Adipocyte (in vitro differentiated cells): Measurements from ENCODE around the gene ATP13A3.

Experiments used
- DNase-seq: peaks from one replicate; pipeline ENCODE4 v3.0.0-alpha.2; 2015; ENCODE audit warnings: low read depth
- H3K27me3 ChIP-seq: replicated peaks from 2 replicates; pipeline ENCODE4 v1.7.0; 2013; ENCODE audit warnings: mild to moderate bottlenecking, low read length, moderate library complexity; ENCODE audit not compliant: control insufficient read depth, insufficient read depth
- H3K36me3 ChIP-seq: 2 replicates; pipeline ENCODE4 v1.7.0; 2013; ENCODE audit warnings: low read length, mild to moderate bottlenecking, moderate library complexity; ENCODE audit not compliant: control insufficient read depth, insufficient read depth, severe bottlenecking
- H3K4me1 ChIP-seq: 2 replicates; pipeline ENCODE4 v1.7.0; 2013; ENCODE audit warnings: mild to moderate bottlenecking, low read length, moderate library complexity; ENCODE audit not compliant: control insufficient read depth, insufficient read depth
- H3K4me3 ChIP-seq: 2 replicates; pipeline ENCODE4 v1.7.0; 2013; ENCODE audit warnings: mild to moderate bottlenecking, low read length, moderate library complexity
- H3K9ac ChIP-seq: 2 replicates; pipeline ENCODE4 v1.7.0; 2013; ENCODE audit warnings: mild to moderate bottlenecking, low read length, moderate library complexity
- H3K9me3 ChIP-seq: 2 replicates; pipeline ENCODE4 v1.7.0; 2013; ENCODE audit warnings: mild to moderate bottlenecking, low read length, moderate library complexity; ENCODE audit not compliant: control insufficient read depth

The ATP13A3 gene

GRCh38 chr3:194399874-194400411, 86.9 kb downstream of the ATP13A3 start:
- Histone ChIP-seq H3K36me3 (peaks cover 27% of the 10 kb centered on the region), H3K4me3 (no peak overlapping the region), H3K27me3 (peaks cover 16% of the 10 kb centered on the region), H3K9ac (no peak overlapping the region), H3K9me3 (no peaks in the 10 kb centered on the region), H3K4me1 (peaks cover 7% of the 10 kb centered on the region)
- DNase-seq: no peak

GRCh38 chr3:194399166-194399565, 87.6 kb downstream of the ATP13A3 start, which contains the start of gene GP5:
TSS of gene GP5 (minus strand) at chr3:194399266. CDS start at chr3:194398282, 984 bp downstream.
- H3K27me3 ChIP-seq: peaks cover 16% of the 10 kb centered on the region
- H3K4me1 ChIP-seq: peaks cover 7% of the 10 kb centered on the region
- H3K4me3 ChIP-seq: peak within 1 kb of the TSS; percentile 28
- H3K9ac ChIP-seq: no peak within 1 kb of the TSS
- H3K36me3 ChIP-seq: peaks cover 22% of the 10 kb centered on the region
- no peaks in the 10 kb centered on the region for H3K9me3 ChIP-seq
- DNase-seq: no peak

- peak overlapping the region; percentile 28 for H3K4me3 ChIP-seq
Measured at GRCh38 chr3:194397757-194398312, 89.0 kb downstream of the ATP13A3 start.

DNA sequence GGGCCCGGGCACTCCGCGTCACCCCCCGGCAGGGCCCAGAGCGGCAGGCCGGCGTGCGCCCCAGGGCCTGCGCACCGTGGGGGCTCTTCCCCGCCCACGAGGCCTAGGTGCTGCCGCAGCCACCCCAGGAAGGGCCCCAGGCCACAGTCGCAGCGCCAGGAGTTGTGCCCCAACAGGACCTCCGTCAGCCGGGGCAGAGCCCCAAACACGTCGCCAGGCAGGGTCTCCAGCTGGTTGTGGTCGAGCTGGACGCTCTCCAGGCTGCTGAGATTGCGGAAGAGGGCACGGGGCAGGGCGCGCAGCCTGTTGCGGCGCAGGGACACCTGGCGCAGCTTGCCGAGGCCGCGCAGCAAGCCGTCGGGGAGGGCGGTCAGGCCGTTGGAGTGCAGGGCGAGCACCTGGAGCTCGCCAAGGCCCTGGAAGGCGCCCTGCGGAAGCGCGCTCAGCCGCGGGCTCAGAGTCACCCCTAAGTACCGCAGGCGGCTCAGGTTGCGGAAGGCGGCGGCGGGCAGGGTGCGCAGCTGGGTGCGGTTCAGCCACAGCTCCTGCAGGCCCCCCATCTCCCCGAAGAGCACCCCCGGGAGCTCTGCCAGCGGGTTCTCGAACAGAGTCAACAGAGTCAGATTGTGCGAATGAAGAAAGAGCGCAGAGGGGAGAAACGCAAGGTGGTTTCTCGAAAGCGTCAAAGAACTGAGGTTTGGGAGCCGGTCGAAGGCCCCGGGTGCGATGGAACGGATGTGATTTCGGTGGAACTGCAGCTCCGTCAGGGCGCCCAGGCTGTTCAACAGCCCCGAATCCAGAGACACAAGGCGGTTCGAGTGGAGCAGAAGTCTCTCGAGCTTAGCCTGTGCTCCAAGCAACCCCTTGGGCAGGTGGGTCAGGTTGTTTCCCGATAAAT, 89.7 kb downstream of the ATP13A3 start:
- Histone ChIP-seq H3K9me3 (no peaks in the 10 kb centered on the region), H3K27me3 (peaks cover 19% of the 10 kb centered on the region), H3K4me1 (peaks cover 7% of the 10 kb centered on the region), H3K9ac (no peak overlapping the region), H3K4me3 (peak overlapping the region; percentile 50), H3K36me3 (peaks cover 4% of the 10 kb centered on the region)
- no peak for DNase-seq

More at GRCh38 chr3:194397757-194398312, 89.0 kb downstream of the ATP13A3 start:
- DNase-seq: no peak
- H3K36me3 ChIP-seq: peaks cover 9% of the 10 kb centered on the region
- peaks cover 16% of the 10 kb centered on the region for H3K27me3 ChIP-seq
- H3K4me1 ChIP-seq: peaks cover 7% of the 10 kb centered on the region
- H3K9me3 ChIP-seq: no peaks in the 10 kb centered on the region
- H3K9ac ChIP-seq: no peak overlapping the region

GRCh38 chr3:194396539-194396858, 90.3 kb downstream of the ATP13A3 start:
- Histone ChIP-seq H3K36me3 (peaks cover 4% of the 10 kb centered on the region), H3K9ac (no peak overlapping the region), H3K4me3 (peak overlapping the region; percentile 50), H3K9me3 (no peaks in the 10 kb centered on the region), H3K27me3 (peaks cover 19% of the 10 kb centered on the region), H3K4me1 (peaks cover 7% of the 10 kb centered on the region)
- no peak for DNase-seq

DNA sequence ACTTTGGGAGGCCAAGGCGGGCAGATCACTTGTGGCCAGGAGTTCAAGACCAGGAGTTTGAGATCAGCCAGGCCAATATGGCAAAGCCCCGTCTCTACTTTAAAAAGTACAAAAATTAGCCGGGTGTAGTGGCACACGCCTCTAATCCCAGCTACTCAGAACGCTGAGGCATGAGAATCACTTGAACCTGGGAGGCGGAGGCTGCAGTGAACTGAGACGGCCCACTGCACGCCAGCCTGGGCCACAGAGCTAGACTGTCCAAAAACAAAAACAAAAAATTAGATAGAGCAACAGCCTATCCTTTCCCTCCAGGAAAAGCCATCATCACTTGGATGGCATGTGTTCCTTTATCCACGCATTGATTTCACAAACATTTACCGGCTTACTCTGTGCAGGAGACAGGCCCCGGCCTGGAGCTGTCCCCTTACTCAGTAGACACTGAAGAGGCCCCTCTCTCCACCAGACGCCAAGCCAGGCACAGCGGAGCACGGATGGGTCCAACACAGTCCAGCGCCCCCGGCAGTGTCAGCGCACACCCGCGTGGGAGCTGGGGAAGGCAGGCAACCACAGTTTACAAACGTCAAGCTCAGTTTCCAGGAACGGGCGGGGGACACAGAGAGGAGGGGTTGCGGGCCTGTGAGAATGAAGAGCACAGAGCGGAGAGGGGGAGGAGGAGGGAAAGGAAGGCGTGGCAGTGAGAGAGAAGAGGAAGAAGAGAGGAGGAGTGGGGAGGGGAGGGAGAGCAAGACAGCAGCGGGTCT, 90.8 kb downstream of the ATP13A3 start:
- Histone ChIP-seq H3K36me3 (no peaks in the 10 kb centered on the region), H3K27me3 (peaks cover 20% of the 10 kb centered on the region), H3K4me1 (peaks cover 7% of the 10 kb centered on the region), H3K4me3 (peak overlapping the region; percentile 50), H3K9me3 (peaks cover 5% of the 10 kb centered on the region), H3K9ac (no peak overlapping the region)
- peak; percentile 43 for DNase-seq

DNA sequence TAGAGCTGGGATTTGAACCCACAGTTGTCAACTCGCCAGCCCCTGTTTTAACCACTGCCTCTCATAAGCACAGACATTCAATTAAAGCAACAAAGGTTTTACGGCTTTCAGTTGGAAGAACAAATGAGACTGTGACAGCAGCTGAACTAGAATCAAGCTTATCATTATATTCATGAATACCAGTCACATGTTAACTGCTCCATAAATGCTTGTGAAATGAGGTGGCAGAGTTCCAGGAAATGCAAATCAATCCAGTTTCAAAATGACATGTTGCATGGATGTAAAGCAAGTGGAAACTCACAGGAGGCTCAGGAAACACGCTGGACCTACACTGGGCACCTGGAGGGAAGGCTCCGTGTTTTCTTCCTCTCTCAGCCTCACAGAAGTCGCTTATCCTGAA, 91.6 kb downstream of the ATP13A3 start:
- Histone ChIP-seq H3K4me3 (no peak overlapping the region), H3K9ac (no peak overlapping the region), H3K4me1 (peaks cover 7% of the 10 kb centered on the region), H3K27me3 (peaks cover 27% of the 10 kb centered on the region), H3K9me3 (peaks cover 12% of the 10 kb centered on the region), H3K36me3 (no peaks in the 10 kb centered on the region)
- peak; percentile 21 for DNase-seq

DNA sequence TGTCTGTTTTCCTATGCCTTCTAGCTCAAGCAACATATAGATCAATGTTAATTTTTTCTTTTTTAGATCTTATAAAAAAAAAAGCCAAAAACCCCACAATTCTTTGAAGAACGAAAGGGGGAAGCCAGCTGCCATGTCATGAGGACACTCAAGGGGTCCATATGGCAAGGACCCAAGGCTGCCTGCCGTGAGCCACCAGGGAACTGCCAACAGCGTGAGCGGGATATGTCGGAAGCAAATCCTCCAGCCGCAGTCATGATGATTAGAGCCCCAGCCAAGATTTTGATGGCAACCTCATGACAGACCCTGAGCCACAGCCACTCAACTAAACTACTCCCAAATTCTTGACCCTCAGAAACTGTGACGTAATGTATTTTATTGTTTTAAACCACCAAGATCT, 94.2 kb downstream of the ATP13A3 start:
- no peaks in the 10 kb centered on the region for H3K36me3 ChIP-seq
- peaks cover 16% of the 10 kb centered on the region for H3K9me3 ChIP-seq
- peaks cover 21% of the 10 kb centered on the region for H3K27me3 ChIP-seq
- H3K4me3 ChIP-seq: no peak overlapping the region
- no peak overlapping the region for H3K9ac ChIP-seq
- no peak for DNase-seq
- peaks cover 7% of the 10 kb centered on the region for H3K4me1 ChIP-seq

DNA sequence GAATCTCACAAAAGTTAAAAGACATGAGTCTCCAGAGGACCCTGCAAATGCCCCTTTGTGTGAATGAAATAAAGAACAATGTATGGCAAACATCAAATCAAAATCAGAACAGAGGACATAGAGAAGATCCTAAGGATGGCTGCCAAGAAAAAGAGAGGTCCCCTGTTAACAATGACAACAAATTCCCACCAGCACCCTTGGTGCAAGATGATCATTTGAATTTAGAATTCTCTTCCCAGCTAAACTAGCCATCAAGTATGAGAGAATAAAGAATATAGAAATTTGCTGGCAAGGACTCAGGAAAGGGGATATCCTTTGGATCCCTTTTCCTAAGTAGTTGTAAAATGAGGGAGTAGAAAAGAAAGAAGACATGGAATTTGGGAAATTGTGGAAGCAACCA, 96.0 kb downstream of the ATP13A3 start:
- Histone ChIP-seq H3K36me3 (no peaks in the 10 kb centered on the region), H3K4me3 (no peak overlapping the region), H3K4me1 (peaks cover 5% of the 10 kb centered on the region), H3K27me3 (peaks cover 29% of the 10 kb centered on the region), H3K9ac (no peak overlapping the region), H3K9me3 (peaks cover 16% of the 10 kb centered on the region)
- no peak for DNase-seq

DNA sequence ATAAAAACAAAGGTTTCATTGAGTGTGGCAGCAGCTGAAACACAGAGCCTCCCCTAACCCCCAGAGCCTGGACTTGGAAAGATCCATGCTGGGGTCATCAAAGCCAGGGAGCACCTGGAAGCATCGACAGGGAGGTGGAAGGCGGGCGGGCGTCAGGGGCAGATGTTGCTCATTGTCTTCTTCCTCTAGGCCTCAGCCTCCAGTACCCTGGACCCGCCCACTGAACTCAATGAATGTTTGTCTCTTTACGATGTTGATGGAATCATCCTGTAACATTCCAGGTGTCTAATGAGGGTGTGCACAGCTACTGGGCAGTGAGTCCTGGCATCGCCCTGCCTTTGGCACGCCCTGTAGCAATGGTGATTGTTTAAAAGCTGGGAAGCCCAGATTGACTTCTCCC, 97.5 kb downstream of the ATP13A3 start:
- no peak for DNase-seq

GRCh38 chr3:194387926-194388418, 98.8 kb downstream of the ATP13A3 start:
- H3K9me3 ChIP-seq: peaks cover 16% of the 10 kb centered on the region
- peaks cover 52% of the 10 kb centered on the region for H3K27me3 ChIP-seq
- H3K4me3 ChIP-seq: no peak overlapping the region
- H3K36me3 ChIP-seq: no peaks in the 10 kb centered on the region
- H3K4me1 ChIP-seq: no peaks in the 10 kb centered on the region
- no peak overlapping the region for H3K9ac ChIP-seq
- no peak for DNase-seq

More for the DNA sequence above, 97.5 kb downstream of the ATP13A3 start:
- Histone ChIP-seq H3K9me3 (peaks cover 16% of the 10 kb centered on the region), H3K36me3 (no peaks in the 10 kb centered on the region), H3K9ac (no peak overlapping the region), H3K27me3 (peaks cover 41% of the 10 kb centered on the region), H3K4me3 (no peak overlapping the region), H3K4me1 (no peaks in the 10 kb centered on the region)
